ENCODE measurements around the gene DBT.
"Not testable (repeated sequence)": the region's sequence is repeated elsewhere in the genome, so short reads cannot be mapped to it uniquely, and the experiment has no call there.

DBT gene

DNA sequence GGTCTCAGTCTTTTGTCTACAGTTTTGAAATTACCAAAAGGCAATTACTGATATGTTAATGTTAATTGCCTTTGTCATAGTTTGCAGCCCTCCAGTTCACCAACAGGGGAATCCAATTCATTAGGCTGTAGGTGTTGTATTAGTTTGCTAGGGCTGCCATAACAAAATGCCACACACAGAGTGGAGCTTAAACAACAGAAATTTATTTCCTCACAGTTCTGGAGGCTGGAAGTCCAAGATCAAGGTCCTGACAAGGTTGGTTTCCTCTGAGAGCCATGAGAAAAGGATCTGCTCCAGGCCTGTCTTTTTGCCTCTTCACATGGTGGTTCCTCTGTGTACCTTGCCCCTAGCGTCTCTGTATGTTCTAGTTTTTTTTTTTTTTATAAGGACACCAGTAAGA, 17.6 kb upstream of the DBT start:
- peaks cover 19% of the 10 kb centered on the region for H3K36me3 ChIP-seq (ENCODE audit: control insufficient read depth, insufficient read depth, low read length)
- no peak overlapping the region for H3K27ac ChIP-seq (ENCODE audit: low read depth, low read length)
- H3K9ac ChIP-seq (ENCODE audit: low read length): no peak overlapping the region

DNA sequence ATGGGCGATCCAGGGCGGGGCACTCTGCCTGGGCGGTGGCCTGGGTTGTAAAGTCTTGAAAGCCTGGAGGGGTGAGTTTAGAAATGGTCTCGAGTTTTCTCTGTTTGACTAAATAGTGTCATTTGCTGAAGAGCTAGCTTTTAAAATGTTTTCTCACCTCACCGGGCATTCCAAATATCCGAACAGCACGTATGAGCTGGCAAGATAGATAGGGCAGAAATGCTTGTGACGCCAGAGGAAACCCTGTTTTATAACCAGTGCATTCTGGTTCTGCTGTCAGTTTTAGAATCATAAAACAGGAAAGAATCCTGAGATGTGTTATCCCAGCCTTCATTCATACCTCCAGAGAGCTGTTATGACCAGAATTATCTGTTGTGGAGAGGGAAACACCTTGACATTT, 17.1 kb upstream of the DBT start:
- H3K4me1 ChIP-seq (ENCODE audit: control insufficient read depth, insufficient read depth, low read length): peaks cover 11% of the 10 kb centered on the region
- H3K27me3 ChIP-seq (ENCODE audit: control insufficient read depth, insufficient read depth, low read length): no peaks in the 10 kb centered on the region
- H3K27ac ChIP-seq (ENCODE audit: low read depth, low read length): peak overlapping the region; percentile 67
- peak overlapping the region; percentile 87 for H3K9ac ChIP-seq (ENCODE audit: low read length)
- peak overlapping the region; percentile 92 for H3K4me3 ChIP-seq (ENCODE audit: low read length)
- peaks cover 15% of the 10 kb centered on the region for H3K36me3 ChIP-seq (ENCODE audit: control insufficient read depth, insufficient read depth, low read length)

More for the DNA sequence above, 17.6 kb upstream of the DBT start:
- peak overlapping the region; percentile 92 for H3K4me3 ChIP-seq (ENCODE audit: low read length)
- H3K27me3 ChIP-seq (ENCODE audit: control insufficient read depth, insufficient read depth, low read length): no peaks in the 10 kb centered on the region
- H3K4me1 ChIP-seq (ENCODE audit: control insufficient read depth, insufficient read depth, low read length): peaks cover 11% of the 10 kb centered on the region

DNA sequence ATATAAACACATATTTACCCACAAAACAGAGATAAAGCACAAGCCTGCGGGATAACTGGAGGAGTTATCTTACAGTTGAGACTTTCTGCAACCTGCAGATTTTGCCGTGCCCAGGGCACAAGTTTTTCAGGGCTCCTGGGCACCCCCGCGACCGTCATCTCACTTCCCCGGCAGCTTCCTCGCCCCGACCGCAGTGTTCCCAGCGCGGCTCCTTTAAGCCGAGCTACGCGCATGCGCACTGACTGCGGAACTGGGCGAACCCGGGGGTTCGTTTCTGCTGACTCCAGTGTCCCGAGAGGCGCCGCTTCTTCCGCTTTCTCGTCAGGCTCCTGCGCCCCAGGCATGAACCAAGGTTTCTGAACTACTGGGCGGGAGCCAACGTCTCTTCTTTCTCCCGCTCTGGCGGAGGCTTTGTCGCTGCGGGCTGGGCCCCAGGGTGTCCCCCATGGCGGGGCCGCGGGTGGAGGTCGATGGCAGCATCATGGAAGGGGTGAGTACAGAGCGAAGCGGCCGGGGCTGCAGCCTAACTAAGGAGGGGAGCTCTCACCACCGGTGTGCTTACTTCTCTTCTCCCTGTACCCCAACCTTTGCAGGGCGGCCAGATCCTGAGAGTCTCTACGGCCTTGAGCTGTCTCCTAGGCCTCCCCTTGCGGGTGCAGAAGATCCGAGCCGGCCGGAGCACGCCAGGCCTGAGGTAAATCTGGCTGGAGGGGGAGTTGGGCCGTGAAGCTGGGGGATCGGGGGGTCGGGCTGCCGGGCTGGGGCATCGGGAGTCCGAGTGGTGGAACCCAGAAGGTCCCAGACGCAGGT, 16.5 kb upstream of the DBT start, which contains the start of gene RTCA:
TSS of gene RTCA (plus strand) at position 286 of the 810 bp plus-strand sequence. CDS start at position 446, 160 bp downstream.
- no peaks in the 10 kb centered on the region for H3K27me3 ChIP-seq (ENCODE audit: control insufficient read depth, insufficient read depth, low read length)
- peaks cover 11% of the 10 kb centered on the region for H3K4me1 ChIP-seq (ENCODE audit: control insufficient read depth, insufficient read depth, low read length)
- peaks cover 12% of the 10 kb centered on the region for H3K36me3 ChIP-seq (ENCODE audit: control insufficient read depth, insufficient read depth, low read length)
- peak within 1 kb of the TSS; percentile 87 for H3K9ac ChIP-seq (ENCODE audit: low read length)
- H3K4me3 ChIP-seq (ENCODE audit: low read length): peak within 1 kb of the TSS; percentile 92
- peak within 1 kb of the TSS; percentile 67 for H3K27ac ChIP-seq (ENCODE audit: low read depth, low read length)

- Histone ChIP-seq H3K9ac (ENCODE audit: low read length) (peak overlapping the region; percentile 2), H3K27me3 (ENCODE audit: control insufficient read depth, insufficient read depth, low read length) (no peaks in the 10 kb centered on the region), H3K36me3 (ENCODE audit: control insufficient read depth, insufficient read depth, low read length) (peaks cover 12% of the 10 kb centered on the region), H3K4me1 (ENCODE audit: control insufficient read depth, insufficient read depth, low read length) (peaks cover 11% of the 10 kb centered on the region), H3K4me3 (ENCODE audit: low read length) (peak overlapping the region; percentile 92), H3K27ac (ENCODE audit: low read depth, low read length) (peak overlapping the region; percentile 67)
Observed at GRCh38 chr1:100265562-100265930, 15.9 kb upstream of the DBT start.

GRCh38 chr1:100264081-100264480, 14.4 kb upstream of the DBT start:
- H3K36me3 ChIP-seq (ENCODE audit: control insufficient read depth, insufficient read depth, low read length); H3K27me3 ChIP-seq (ENCODE audit: control insufficient read depth, insufficient read depth, low read length); H3K4me3 ChIP-seq (ENCODE audit: low read length); H3K9ac ChIP-seq (ENCODE audit: low read length); H3K27ac ChIP-seq (ENCODE audit: low read depth, low read length): not testable (repeated sequence)
- H3K4me1 ChIP-seq (ENCODE audit: control insufficient read depth, insufficient read depth, low read length): peaks cover 11% of the 10 kb centered on the region

DNA sequence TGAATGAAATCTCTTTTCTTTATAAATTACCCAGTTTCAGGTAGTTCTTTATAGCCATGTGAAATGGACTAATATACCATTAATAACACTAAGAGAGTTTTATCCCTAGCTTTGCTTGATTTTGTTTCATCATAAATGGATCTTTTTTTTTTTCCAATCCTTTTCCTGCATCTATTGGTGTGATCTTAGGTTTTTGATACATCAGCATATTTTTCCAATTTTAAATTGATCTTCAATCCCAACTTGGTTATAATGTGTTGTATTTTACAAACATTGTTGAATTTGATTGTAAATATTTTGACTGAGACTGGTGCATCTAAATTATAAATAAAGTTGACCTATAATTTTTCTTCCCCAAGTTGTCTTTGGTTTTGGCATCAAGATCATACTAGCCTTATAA, 12.1 kb upstream of the DBT start:
- no peak overlapping the region for H3K4me3 ChIP-seq (ENCODE audit: low read length)
- peaks cover under 1% of the 10 kb centered on the region for H3K4me1 ChIP-seq (ENCODE audit: control insufficient read depth, insufficient read depth, low read length)
- no peak overlapping the region for H3K9ac ChIP-seq (ENCODE audit: low read length)
- H3K36me3 ChIP-seq (ENCODE audit: control insufficient read depth, insufficient read depth, low read length): no peaks in the 10 kb centered on the region
- H3K27me3 ChIP-seq (ENCODE audit: control insufficient read depth, insufficient read depth, low read length): no peaks in the 10 kb centered on the region
- H3K27ac ChIP-seq (ENCODE audit: low read depth, low read length): no peak overlapping the region

- not testable (repeated sequence) for H3K4me1 ChIP-seq (ENCODE audit: control insufficient read depth, insufficient read depth, low read length); H3K27ac ChIP-seq (ENCODE audit: low read depth, low read length); H3K36me3 ChIP-seq (ENCODE audit: control insufficient read depth, insufficient read depth, low read length); H3K27me3 ChIP-seq (ENCODE audit: control insufficient read depth, insufficient read depth, low read length); H3K9ac ChIP-seq (ENCODE audit: low read length); H3K4me3 ChIP-seq (ENCODE audit: low read length)
Observed at GRCh38 chr1:100258427-100258826, 8.8 kb upstream of the DBT start.

- not testable (repeated sequence) for H3K4me1 ChIP-seq (ENCODE audit: control insufficient read depth, insufficient read depth, low read length); H3K27ac ChIP-seq (ENCODE audit: low read depth, low read length); H3K27me3 ChIP-seq (ENCODE audit: control insufficient read depth, insufficient read depth, low read length); H3K4me3 ChIP-seq (ENCODE audit: low read length); H3K36me3 ChIP-seq (ENCODE audit: control insufficient read depth, insufficient read depth, low read length); H3K9ac ChIP-seq (ENCODE audit: low read length)
Observed at GRCh38 chr1:100256273-100256672, 6.6 kb upstream of the DBT start.

DNA sequence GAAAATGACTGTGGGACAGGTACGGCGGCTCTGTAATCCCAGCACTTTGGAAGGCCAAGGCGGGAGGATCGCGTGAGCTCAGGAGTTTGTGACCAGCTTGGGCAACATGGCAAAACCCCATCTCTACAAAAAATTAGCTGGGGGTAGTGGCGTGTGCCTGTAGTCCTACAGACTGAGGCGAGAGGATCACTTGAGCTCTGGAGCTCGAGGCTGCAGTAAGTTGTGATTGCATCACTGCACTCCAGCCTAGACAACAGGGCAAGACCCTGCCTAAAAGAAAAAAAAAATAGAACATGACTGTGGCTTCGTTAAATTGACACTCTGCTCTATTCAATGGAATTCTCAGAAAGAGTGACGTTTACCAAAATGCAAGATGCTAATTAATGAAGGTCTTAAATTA, 3.9 kb upstream of the DBT start:
- no peaks in the 10 kb centered on the region for H3K27me3 ChIP-seq (ENCODE audit: control insufficient read depth, insufficient read depth, low read length)
- H3K9ac ChIP-seq (ENCODE audit: low read length): no peak overlapping the region
- H3K4me1 ChIP-seq (ENCODE audit: control insufficient read depth, insufficient read depth, low read length): peaks cover 2% of the 10 kb centered on the region
- no peaks in the 10 kb centered on the region for H3K36me3 ChIP-seq (ENCODE audit: control insufficient read depth, insufficient read depth, low read length)
- H3K27ac ChIP-seq (ENCODE audit: low read depth, low read length): no peak overlapping the region
- H3K4me3 ChIP-seq (ENCODE audit: low read length): no peak overlapping the region

GRCh38 chr1:100252901-100253300, 3.3 kb upstream of the DBT start:
- H3K27me3 ChIP-seq (ENCODE audit: control insufficient read depth, insufficient read depth, low read length): no peaks in the 10 kb centered on the region

GRCh38 chr1:100250807-100251206, 1.2 kb upstream of the DBT start:
- Histone ChIP-seq H3K9ac (ENCODE audit: low read length) (no peak overlapping the region), H3K4me3 (ENCODE audit: low read length) (no peak overlapping the region), H3K4me1 (ENCODE audit: control insufficient read depth, insufficient read depth, low read length) (peaks cover 2% of the 10 kb centered on the region), H3K27ac (ENCODE audit: low read depth, low read length) (no peak overlapping the region), H3K27me3 (ENCODE audit: control insufficient read depth, insufficient read depth, low read length) (no peaks in the 10 kb centered on the region), H3K36me3 (ENCODE audit: control insufficient read depth, insufficient read depth, low read length) (no peaks in the 10 kb centered on the region)

More at GRCh38 chr1:100252901-100253300, 3.3 kb upstream of the DBT start:
- H3K4me1 ChIP-seq (ENCODE audit: control insufficient read depth, insufficient read depth, low read length): peaks cover 2% of the 10 kb centered on the region
- H3K4me3 ChIP-seq (ENCODE audit: low read length): no peak overlapping the region
- no peak overlapping the region for H3K9ac ChIP-seq (ENCODE audit: low read length)
- no peak overlapping the region for H3K27ac ChIP-seq (ENCODE audit: low read depth, low read length)
- H3K36me3 ChIP-seq (ENCODE audit: control insufficient read depth, insufficient read depth, low read length): no peaks in the 10 kb centered on the region

DNA sequence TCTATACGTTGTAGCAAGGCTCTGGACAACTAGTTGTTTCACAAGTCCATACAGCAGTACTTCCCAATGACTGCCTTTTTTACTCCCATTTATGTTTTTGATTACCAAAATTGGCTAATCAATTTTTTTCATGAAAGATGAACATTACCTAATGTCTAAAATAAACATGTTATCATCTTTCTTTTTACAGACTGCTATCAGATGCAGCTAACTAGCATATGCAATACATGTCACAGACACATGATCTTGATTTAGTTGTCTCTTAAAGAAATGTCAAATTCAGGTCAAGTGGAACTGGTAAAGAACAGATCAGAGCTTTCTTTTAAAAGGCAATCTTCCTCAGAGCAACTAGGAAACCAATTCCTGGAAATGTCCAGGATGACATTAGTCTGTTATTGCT, 630 bp upstream of the DBT start:
- H3K36me3 ChIP-seq (ENCODE audit: control insufficient read depth, insufficient read depth, low read length): no peaks in the 10 kb centered on the region
- H3K27me3 ChIP-seq (ENCODE audit: control insufficient read depth, insufficient read depth, low read length): no peaks in the 10 kb centered on the region
- peak overlapping the region; percentile 96 for H3K4me3 ChIP-seq (ENCODE audit: low read length)
- H3K27ac ChIP-seq (ENCODE audit: low read depth, low read length): peak overlapping the region; percentile 80
- no peak overlapping the region for H3K9ac ChIP-seq (ENCODE audit: low read length)
- H3K4me1 ChIP-seq (ENCODE audit: control insufficient read depth, insufficient read depth, low read length): peaks cover 2% of the 10 kb centered on the region

GRCh38 chr1:100249155-100249536, 488 bp downstream of the DBT start:
- Histone ChIP-seq H3K4me3 (ENCODE audit: low read length) (peak overlapping the region; percentile 96), H3K36me3 (ENCODE audit: control insufficient read depth, insufficient read depth, low read length) (no peaks in the 10 kb centered on the region), H3K9ac (ENCODE audit: low read length) (peak overlapping the region; percentile 77), H3K27me3 (ENCODE audit: control insufficient read depth, insufficient read depth, low read length) (no peaks in the 10 kb centered on the region), H3K4me1 (ENCODE audit: control insufficient read depth, insufficient read depth, low read length) (peaks cover 2% of the 10 kb centered on the region), H3K27ac (ENCODE audit: low read depth, low read length) (peak overlapping the region; percentile 80)

Measured in rectal smooth muscle tissue (tissue), 1 donor.